K562 (cell line): ENCODE measurements around the gene NCMAP. TPM values are rescaled to one million over a fixed set of nuclear protein-coding genes. Genes with fewer than 3 reads are reported as not detected.

ENCODE experiments used
- ATAC-seq: fragments of 200-7000 bp; cut with Tn5 transposase; 3 replicates; pipeline ENCODE4 v1.9.1; 2020; ENCODE audit warnings: moderate library complexity
- BruUV-seq: library from RNA; stranded (reverse); fragments of 400-500 nt; replicated peaks from 2 replicates; lab custom pipeline; 2021; lab: Mats Ljungman, UMichigan
- CTCF ChIA-PET: fragments of 300-600 bp; formaldehyde crosslinking; extraction: SDS; loops from one replicate; lab custom pipeline; 2021; ENCODE audit warnings: low intra/inter-chr PET ratio; lab: Yijun Ruan, JAX
- POLR2A ChIA-PET: fragments of 300-600, 350-650 bp; sonication (Branson Sonifier 250); formaldehyde crosslinking; extraction: SDS; loops from one replicate; lab custom pipeline; 2021; ENCODE audit warnings: antibody characterized with exemption, inconsistent platforms; lab: Yijun Ruan, JAX
- DNase-seq, 4 experiments: peaks; one replicate each; pipeline versions ENCODE4 v3.0.0 to v3.0.0-alpha.2; 2011 to 2018; ENCODE audit warnings: low spot score in 3 of 4, mixed read lengths in 3 of 4; ENCODE audit errors: extremely low read depth in 1 of 4
- FAIRE-seq: peaks from 2 replicates; lab custom pipeline; 2011; peaks lifted over from hg19 to GRCh38; lab: Jason Lieb, UNC
- H2AFZ ChIP-seq: 2 replicates; pipeline ENCODE4 v1.6.0; 2011; ENCODE audit warnings: low read depth, low read length, control low read depth, inconsistent platforms
- H3K27ac ChIP-seq: fragments of 200-600 bp; 3 replicates; pipeline ENCODE4 v1.8.0; 2011; ENCODE audit warnings: low read depth, mild to moderate bottlenecking, control low read depth, inconsistent platforms, low read length, moderate library complexity, mixed read lengths; ENCODE audit errors: extremely low read depth
- H3K27me3 ChIP-seq, 2 experiments: fragments of 300-600 bp in 1 of 2; 2 replicates in 1 of 2; 3 replicates in 1 of 2; pipeline versions ENCODE4 v1.6.0 to v1.8.0; 2011; ENCODE audit warnings: inconsistent platforms in 2 of 2, low read length in 2 of 2, mild to moderate bottlenecking in 1 of 2, mixed read lengths in 1 of 2, moderate library complexity in 1 of 2; ENCODE audit not compliant: control insufficient read depth in 2 of 2, insufficient read depth in 2 of 2
- H3K36me3 ChIP-seq: fragments of 300-600 bp; 3 replicates; pipeline ENCODE4 v1.8.0; 2011; ENCODE audit warnings: mild to moderate bottlenecking, low read length, inconsistent platforms; ENCODE audit not compliant: control insufficient read depth, insufficient read depth
- H3K4me1 ChIP-seq, 2 experiments: fragments of 200-600 bp in 1 of 2; replicated peaks in 1 of 2; 2 replicates in 1 of 2; 3 replicates in 1 of 2; pipeline versions ENCODE4 v1.5.1 to v1.8.0; 2011; ENCODE audit warnings: inconsistent platforms in 2 of 2, low read length in 2 of 2, mild to moderate bottlenecking in 1 of 2, mixed read lengths in 1 of 2, moderate library complexity in 1 of 2; ENCODE audit not compliant: control insufficient read depth in 2 of 2, insufficient read depth in 2 of 2
- H3K4me2 ChIP-seq: 2 replicates; pipeline ENCODE4 v1.6.1; 2011; ENCODE audit warnings: low read length, control low read depth, inconsistent platforms, mixed read lengths; ENCODE audit not compliant: insufficient read depth
- H3K4me3 ChIP-seq: fragments of 200-600 bp; sonication (generic), shearing (Covaris generic); 2 replicates; pipeline ENCODE4 v1.5.1; 2016; ENCODE audit warnings: control low read depth, inconsistent platforms
- H3K79me2 ChIP-seq: fragments of 200-600 bp; 3 replicates; pipeline ENCODE4 v1.8.0; 2011; ENCODE audit warnings: low read length, inconsistent platforms; ENCODE audit not compliant: control insufficient read depth, insufficient read depth
- H3K9ac ChIP-seq, 2 experiments: 2 replicates each; pipeline versions ENCODE4 v1.6.0 to v1.6.1; 2011; ENCODE audit warnings: low read depth in 2 of 2, low read length in 2 of 2, control low read depth in 1 of 2, inconsistent platforms in 1 of 2, mild to moderate bottlenecking in 1 of 2, mixed read lengths in 1 of 2; ENCODE audit not compliant: insufficient read depth in 1 of 2
- H3K9me1 ChIP-seq: one replicate; pipeline ENCODE4 v1.6.0; 2011; ENCODE audit warnings: inconsistent platforms, mild to moderate bottlenecking, low read length, moderate library complexity; ENCODE audit not compliant: control insufficient read depth, insufficient read depth
- H3K9me3 ChIP-seq: replicated peaks from 2 replicates; pipeline ENCODE4 v1.5.1; 2011; ENCODE audit warnings: low read depth, low read length, inconsistent platforms; ENCODE audit not compliant: control insufficient read depth, insufficient read depth
- H4K20me1 ChIP-seq: replicated peaks from 2 replicates; pipeline ENCODE4 v1.6.1; 2011; ENCODE audit warnings: low read length, inconsistent platforms, mixed read lengths; ENCODE audit not compliant: control insufficient read depth, insufficient read depth
- ATF3 ChIP-seq, 2 experiments: fragments of 450-650 bp in 1 of 2; sonication (generic) in 1 of 2; formaldehyde crosslinking in 1 of 2; IDR thresholded peaks in 1 of 2; conservative IDR thresholded peaks in 1 of 2; 2 replicates each; pipeline versions ENCODE4 v1.6.1 to v1.8.1; 2016 to 2023; ENCODE audit warnings: mild to moderate bottlenecking in 2 of 2, moderate library complexity in 2 of 2, inconsistent platforms in 1 of 2, missing genetic modification reagents in 1 of 2
- CEBPB ChIP-seq: fragments of 450-650 bp; IDR thresholded peaks from 2 replicates; pipeline ENCODE4 v1.6.1; 2016; ENCODE audit warnings: missing genetic modification characterization, missing compliant biosample characterization
- CEBPG ChIP-seq, 3 experiments: fragments of 200-800 bp in 1 of 3; sonication (Bioruptor generic) in 1 of 3; sonication (generic) in 1 of 3; formaldehyde crosslinking in 1 of 3; IDR thresholded peaks in 2 of 3; conservative IDR thresholded peaks in 1 of 3; 2 replicates each; pipeline versions ENCODE4 v1.6.1 to v1.8.0; 2016 to 2022; ENCODE audit warnings: missing compliant biosample characterization in 2 of 3, missing genetic modification characterization in 2 of 3, mild to moderate bottlenecking in 1 of 3, missing genetic modification reagents in 1 of 3
- CREM ChIP-seq: IDR thresholded peaks from 2 replicates; pipeline ENCODE4 v1.6.1; 2014; ENCODE audit warnings: antibody characterized with exemption, low read depth
- ETV6 ChIP-seq, 3 experiments: fragments of 150-350 bp in 1 of 3; sonication (generic) in 1 of 3; formaldehyde crosslinking in 1 of 3; IDR thresholded peaks; 2 replicates each; pipeline versions ENCODE4 v1.6.1 to v1.8.0; 2014 to 2022; ENCODE audit warnings: borderline replicate concordance in 2 of 3, low read depth in 2 of 3, antibody characterized with exemption in 1 of 3, low read length in 1 of 3, mild to moderate bottlenecking in 1 of 3, missing genetic modification reagents in 1 of 3
- FIP1L1 ChIP-seq: fragments of 200-400 bp; formaldehyde crosslinking; IDR thresholded peaks from 2 replicates; pipeline ENCODE4 v1.6.1; 2018; ENCODE audit warnings: mild to moderate bottlenecking, low read depth, low read length; ENCODE audit not compliant: poor library complexity, severe bottlenecking
- HIVEP1 ChIP-seq: fragments of 250-450 bp; sonication (Bioruptor Pico); IDR thresholded peaks from 2 replicates; pipeline ENCODE4 v1.4.0; 2020; ENCODE audit warnings: mild to moderate bottlenecking
- NRF1 ChIP-seq, 2 experiments: fragments of 450-650 bp; IDR thresholded peaks in 1 of 2; conservative IDR thresholded peaks in 1 of 2; 2 replicates each; pipeline ENCODE4 v1.6.1; 2014; ENCODE audit warnings: mild to moderate bottlenecking in 2 of 2
- RAD51 ChIP-seq: fragments of 450-650 bp; IDR thresholded peaks from 2 replicates; pipeline ENCODE4 v1.7.1; 2016; ENCODE audit warnings: low read depth, mild to moderate bottlenecking, borderline replicate concordance
- SAFB2 ChIP-seq: fragments of 200-400 bp; formaldehyde crosslinking; IDR thresholded peaks from 2 replicates; pipeline ENCODE4 v1.6.1; 2018; ENCODE audit warnings: borderline replicate concordance, low read length, low read depth, moderate library complexity; ENCODE audit not compliant: severe bottlenecking
- TFAM ChIP-seq: fragments of 250-450 bp; sonication (Bioruptor Pico); conservative IDR thresholded peaks from 2 replicates; pipeline ENCODE4 v1.5.0; 2021; ENCODE audit warnings: mild to moderate bottlenecking, moderate library complexity
- YY1 ChIP-seq, 3 experiments: IDR thresholded peaks; 2 replicates each; pipeline ENCODE4 v1.6.1; 2011; ENCODE audit warnings: low read length in 2 of 3, mild to moderate bottlenecking in 2 of 3, moderate library complexity in 2 of 3, borderline replicate concordance in 1 of 3, control low read depth in 1 of 3, low read depth in 1 of 3; ENCODE audit not compliant: insufficient read depth in 3 of 3, insufficient replicate concordance in 2 of 3, control insufficient read depth in 1 of 3, insufficient read length in 1 of 3; ENCODE audit errors: extremely low read depth in 1 of 3
- ZNF561 ChIP-seq: fragments of 450-650 bp; formaldehyde crosslinking; conservative IDR thresholded peaks from 2 replicates; pipeline ENCODE4 v1.4.0; 2020; ENCODE audit warnings: mild to moderate bottlenecking, moderate library complexity
- WGBS: fragments of 100-300 bp; shearing (Covaris generic); methylation state at CpG from one replicate; pipeline ENCODE4 v1.1.6; 2016; ENCODE audit warnings: low coverage, mixed read lengths; ENCODE audit not compliant: insufficient coverage; ENCODE audit errors: missing lambda C conversion rate; 5-methylcytosine and 5-hydroxymethylcytosine counted together
- in situ Hi-C: fragments of 300-500 bp; cut with MboI; formaldehyde crosslinking; loops from 4 replicates; pipeline ENCODE4 v1.15.0; 2018; ENCODE audit warnings: inconsistent platforms, mixed read lengths
- intact Hi-C: fragments of 100-400 bp; cut with micrococcal nuclease; formaldehyde crosslinking; loops from 2 replicates; pipeline ENCODE4 v1.14.2; 2022
- polyA plus RNA-seq, 8 experiments: library from polyadenylated mRNA; depleted of rRNA in 4 of 8; stranded (reverse) in 5 of 8; unstranded in 3 of 8; fragments of >200 nt; fragmentation: Nextera tagmentation in 2 of 8; fragmentation: Illumina TruSeq in 1 of 8; extraction: Ambion mirVana in 2 of 8; extraction: Trizol in 1 of 8; gene quantifications; 2 replicates each; pipeline versions ENCODE4 v1.2.1 to v1.2.3, GENCODE V29; 2011 to 2014; ENCODE audit warnings: inconsistent platforms in 1 of 8, missing spikeins in 1 of 8
- total RNA-seq, 7 experiments: library from RNA; depleted of rRNA in 6 of 7; stranded (reverse); fragments of >200 nt in 6 of 7; fragmentation: Illumina TruSeq in 2 of 7; extraction: Trizol in 2 of 7; gene quantifications; 2 replicates each; pipeline versions ENCODE4 v1.2.1 to v1.2.3, GENCODE V29; 2011 to 2021; ENCODE audit warnings: low replicate concordance in 1 of 7
- TF ChIP-seq, protein P1 (sequence below): fragments of 250-450 bp; sonication (Bioruptor Pico); IDR thresholded peaks from 2 replicates; pipeline ENCODE4 v1.8.0; 2022; ENCODE audit warnings: inconsistent platforms
- TF ChIP-seq, protein P2 (sequence below): fragments of 450-650 bp; IDR thresholded peaks from 2 replicates; pipeline ENCODE4 v1.6.1; 2014; ENCODE audit warnings: low read depth, mild to moderate bottlenecking, moderate library complexity, borderline replicate concordance

The NCMAP gene
- total and polyA plus RNA-seq, 9 of the 15 experiments (the other 6 are each of a cell fraction or from before 2014, with no cell fraction given), result 0.03 TPM; not detected in 8

GRCh38 chr1:24639094-24639493 lies 83.2 kb downstream of the NCMAP start:
- BruUV-seq, result no TSS peak
- Histone ChIP-seq H3K9me1 (no peaks in the 10 kb centered on the region), H3K4me3 (no peak overlapping the region), H3K4me1 (peaks cover 7 to 19% of the 10 kb centered on the region in 2 experiments; a peak in 4 of 5 replicates), H3K4me2 (no peak overlapping the region), H3K9me3 (no peaks in the 10 kb centered on the region), H3K36me3 (peaks cover 1% of the 10 kb centered on the region; the same call in 1 of the 3 replicates), H4K20me1 (peaks cover 2% of the 10 kb centered on the region), H3K27me3 (peaks cover 2 to 9% of the 10 kb centered on the region in 2 experiments; a peak in 3 of 5 replicates), H3K27ac (no peak overlapping the region), H3K79me2 (peaks cover 22% of the 10 kb centered on the region), H2AFZ (no peak overlapping the region), H3K9ac (no peak overlapping the region)
- ATAC-seq (no peak), FAIRE-seq (no peak), DNase-seq (no peak)
- WGBS, result 24% methylated on average over 2 of the region's 2 CpGs
- intact Hi-C loops (loop anchor here (5.0 kb wide), 1 partner anchor 47 kb away; no protein-coding TSS in a partner anchor), in situ Hi-C loops (loop anchor here (10.0 kb wide), 1 partner anchor 434 kb away; no protein-coding TSS in a partner anchor)
- POLR2A ChIA-PET, result interaction anchor here (0.9 to 1.5 kb wide), 2 partner anchors 15 to 64 kb away, joined by 3 read pairs; no protein-coding TSS in a partner anchor
- CTCF ChIA-PET, result no interaction called here
- TF ChIP-seq HIVEP1 (CRISPR knock-in tag), result no peak
- TF ChIP-seq SAFB2, result no peak
- TF ChIP-seq CREM, result no peak
- TF ChIP-seq FIP1L1, result no peak
- no peak for TF ChIP-seq YY1 (IDR thresholded peaks at IDR 0.05; ENCODE audit: borderline replicate concordance in 1 of 3, control insufficient read depth in 1 of 3, extremely low read depth in 1 of 3, insufficient read depth in 3 of 3, insufficient read length in 1 of 3, insufficient replicate concordance in 2 of 3, low read depth in 1 of 3, low read length in 2 of 3)
- TF ChIP-seq NRF1 (conservative IDR thresholded peaks at IDR 0.05 in 1 of 2, IDR thresholded peaks at IDR 0.05 in 1 of 2), result no peak
- TF ChIP-seq ZNF561 (CRISPR knock-in tag), result no peak
- TF ChIP-seq, protein P1, sequence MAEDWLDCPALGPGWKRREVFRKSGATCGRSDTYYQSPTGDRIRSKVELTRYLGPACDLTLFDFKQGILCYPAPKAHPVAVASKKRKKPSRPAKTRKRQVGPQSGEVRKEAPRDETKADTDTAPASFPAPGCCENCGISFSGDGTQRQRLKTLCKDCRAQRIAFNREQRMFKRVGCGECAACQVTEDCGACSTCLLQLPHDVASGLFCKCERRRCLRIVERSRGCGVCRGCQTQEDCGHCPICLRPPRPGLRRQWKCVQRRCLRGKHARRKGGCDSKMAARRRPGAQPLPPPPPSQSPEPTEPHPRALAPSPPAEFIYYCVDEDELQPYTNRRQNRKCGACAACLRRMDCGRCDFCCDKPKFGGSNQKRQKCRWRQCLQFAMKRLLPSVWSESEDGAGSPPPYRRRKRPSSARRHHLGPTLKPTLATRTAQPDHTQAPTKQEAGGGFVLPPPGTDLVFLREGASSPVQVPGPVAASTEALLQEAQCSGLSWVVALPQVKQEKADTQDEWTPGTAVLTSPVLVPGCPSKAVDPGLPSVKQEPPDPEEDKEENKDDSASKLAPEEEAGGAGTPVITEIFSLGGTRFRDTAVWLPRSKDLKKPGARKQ, result no peak
- 0 out of 2 replicates have a peak, but pooled peaks have one; percentile 46 for TF ChIP-seq CEBPB (tag)
- TF ChIP-seq ETV6 (IDR thresholded peaks at IDR 0.05; ENCODE audit: borderline replicate concordance in 1 of 2, low read depth in 2 of 2, low read length in 1 of 2), result no peak
- TF ChIP-seq ETV6 (CRISPR knock-in tag; IDR thresholded peaks at IDR 0.05; ENCODE audit: borderline replicate concordance), result no peak
- peak; percentile 69 for TF ChIP-seq ATF3 (IDR thresholded peaks at IDR 0.05)
- TF ChIP-seq ATF3 (CRISPR knock-in tag; conservative IDR thresholded peaks at IDR 0.05), result no peak
- TF ChIP-seq CEBPG (CRISPR knock-in tag; IDR thresholded peaks at IDR 0.05), result peak; percentile 53
- TF ChIP-seq CEBPG (tag; conservative IDR thresholded peaks at IDR 0.05 in 1 of 2, IDR thresholded peaks at IDR 0.05 in 1 of 2), result peak in 1 of 2 experiments; percentile 47; a peak in 1 of 4 replicates
- TF ChIP-seq TFAM (CRISPR knock-in tag), result no peak
- TF ChIP-seq, protein P2, sequence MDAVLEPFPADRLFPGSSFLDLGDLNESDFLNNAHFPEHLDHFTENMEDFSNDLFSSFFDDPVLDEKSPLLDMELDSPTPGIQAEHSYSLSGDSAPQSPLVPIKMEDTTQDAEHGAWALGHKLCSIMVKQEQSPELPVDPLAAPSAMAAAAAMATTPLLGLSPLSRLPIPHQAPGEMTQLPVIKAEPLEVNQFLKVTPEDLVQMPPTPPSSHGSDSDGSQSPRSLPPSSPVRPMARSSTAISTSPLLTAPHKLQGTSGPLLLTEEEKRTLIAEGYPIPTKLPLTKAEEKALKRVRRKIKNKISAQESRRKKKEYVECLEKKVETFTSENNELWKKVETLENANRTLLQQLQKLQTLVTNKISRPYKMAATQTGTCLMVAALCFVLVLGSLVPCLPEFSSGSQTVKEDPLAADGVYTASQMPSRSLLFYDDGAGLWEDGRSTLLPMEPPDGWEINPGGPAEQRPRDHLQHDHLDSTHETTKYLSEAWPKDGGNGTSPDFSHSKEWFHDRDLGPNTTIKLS, result no peak
- TF ChIP-seq RAD51, result no peak
